IMR-90 (cell line): ENCODE measurements around the gene ALKBH7.

Experiments used
- CTCF ChIP-seq: conservative IDR thresholded peaks from 2 replicates; pipeline ENCODE4 v1.5.1; 2012; ENCODE audit warnings: mild to moderate bottlenecking, low read depth, low read length, improper control_type of control experiment
- RFX5 ChIP-seq: IDR thresholded peaks from 2 replicates; pipeline ENCODE4 v1.8.0; 2012; ENCODE audit warnings: low read depth, mild to moderate bottlenecking, low read length, moderate library complexity

GRCh38 chr19:6378041-6378440 is 5.4 kb downstream of the ALKBH7 start:
- no peak for TF ChIP-seq CTCF
- no peak for TF ChIP-seq RFX5
